Renal cortex interstitium (tissue), 11 donors: ENCODE data around the gene CLIC2. TPM values are rescaled to one million over a fixed set of nuclear protein-coding genes. Genes with fewer than 3 reads are reported as not detected.
"Not testable (repeated sequence)": the region's sequence is repeated elsewhere in the genome, so short reads cannot be mapped to it uniquely, and the experiment has no call there.

Experiments
- DNase-seq, 11 donors: peaks; one replicate each; pipeline ENCODE4 v3.0.0-alpha.2; 2013; ENCODE audit warnings: low read depth in 9 of 11, low spot score in 4 of 11; ENCODE audit errors: extremely low read depth in 1 of 11
- polyA plus RNA-seq, 3 donors: library from polyadenylated mRNA; unstranded; fragments of 120-200 nt; gene quantifications; one replicate each; pipeline ENCODE4 v1.2.1, GENCODE V29; 2013; ENCODE audit not compliant: insufficient read length in 3 of 3

Gene CLIC2
- polyA plus RNA-seq, 3 donors, result 2.5 to 4.0 (median 3.0) TPM

DNA sequence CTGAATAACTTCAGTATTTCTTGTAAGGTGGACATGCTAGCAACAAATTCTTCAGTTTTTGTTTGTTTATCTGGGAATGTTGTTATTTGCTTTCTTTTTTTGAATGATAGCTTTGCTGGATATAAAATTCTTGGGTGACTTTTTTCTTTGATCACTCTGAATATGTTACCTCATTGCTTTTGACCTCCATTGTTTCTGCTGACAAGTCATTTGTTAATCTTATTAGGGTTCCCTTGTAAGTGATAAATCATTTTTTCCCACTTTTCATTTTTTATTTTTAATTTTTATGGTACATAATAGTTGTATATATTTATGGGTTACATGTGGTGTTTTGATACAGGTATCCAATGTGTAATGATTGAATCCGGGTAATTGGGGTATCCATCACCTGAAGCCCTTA, 63.4 kb downstream of the CLIC2 start:
- DNase-seq, result no peak

DNA sequence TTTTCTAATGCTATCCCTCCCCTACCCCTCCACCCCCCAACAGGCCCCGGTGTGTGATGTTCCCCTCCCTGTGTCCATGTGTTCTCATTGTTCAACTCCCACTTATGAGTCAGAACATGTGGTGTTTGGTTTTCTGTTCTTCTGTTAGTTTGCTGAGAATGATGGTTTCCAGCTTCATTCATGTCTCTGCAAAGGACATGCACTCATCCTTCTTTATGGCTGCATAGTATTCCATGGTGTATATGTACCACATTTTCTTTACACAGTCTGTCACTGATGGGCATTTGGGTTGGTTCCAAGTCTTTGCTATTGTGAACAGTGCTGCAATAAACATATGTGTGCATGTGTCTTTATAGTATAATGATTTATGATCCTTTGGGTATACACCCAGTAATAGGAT, 66.4 kb downstream of the CLIC2 start:
- not testable (repeated sequence) for DNase-seq

DNA sequence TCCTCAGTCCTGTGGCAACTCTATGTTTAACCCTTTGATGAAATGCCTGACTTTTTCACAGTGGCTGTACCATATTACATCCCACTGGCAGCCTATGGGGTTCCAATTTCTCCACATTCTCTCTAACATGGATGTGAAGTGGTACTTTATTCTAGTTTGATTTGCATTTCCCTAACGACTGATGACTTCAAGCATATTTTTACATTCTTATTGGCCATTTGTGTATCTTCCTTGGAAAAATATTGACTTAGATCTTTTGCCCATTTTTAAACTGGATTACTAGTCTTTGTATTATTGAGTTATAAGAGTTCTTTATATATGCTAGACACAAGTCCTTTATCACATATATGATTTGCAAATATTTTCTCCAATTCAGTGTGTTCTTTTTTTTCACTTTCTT, 68.0 kb downstream of the CLIC2 start:
- DNase-seq, result no peak

DNA sequence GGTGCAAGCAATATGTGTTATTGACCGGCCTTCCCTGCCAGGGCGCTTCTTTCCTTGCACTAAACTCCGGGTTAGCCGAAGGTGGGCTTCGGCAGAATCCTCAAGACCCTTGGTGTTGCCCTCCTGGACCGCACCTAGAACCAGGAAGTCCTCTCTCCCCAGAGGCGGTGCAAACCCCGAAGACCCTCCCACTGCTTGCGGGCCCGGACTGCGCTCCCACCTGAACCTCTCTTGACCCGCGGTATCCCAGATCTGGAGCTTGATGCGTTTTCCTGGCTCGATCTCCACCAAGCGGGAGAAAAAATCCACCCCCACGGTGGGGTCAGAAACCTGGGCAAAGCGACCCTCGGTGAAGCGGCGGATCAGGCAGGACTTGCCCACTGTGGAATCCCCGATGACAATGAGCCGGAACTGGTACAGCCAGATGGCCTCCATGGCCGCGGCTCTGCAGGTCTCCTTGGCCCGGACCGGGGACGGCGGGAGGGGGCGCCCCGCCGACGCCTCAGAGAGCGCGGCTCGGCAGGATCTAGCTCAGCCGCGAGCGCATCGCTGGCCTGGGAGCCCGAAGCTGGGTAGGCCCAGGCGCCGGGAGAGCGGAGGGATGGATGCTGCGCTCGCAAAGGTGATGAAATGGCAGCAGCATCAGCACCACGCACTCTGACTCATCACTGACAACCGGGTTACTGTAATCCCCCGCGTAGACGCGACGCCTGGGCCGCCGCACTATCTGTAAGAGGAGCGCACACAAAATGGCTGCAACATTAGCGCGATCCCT, 70.4 kb downstream of the CLIC2 start, which contains the start of gene RAB39B:
Gene RAB39B (minus strand): TSS at position 638 of the 775 bp plus-strand sequence. CDS start 203 bp downstream, at position 435.
- DNase-seq, result peak in 8 of 11 donors; percentile 5 to 28 (median 10)

- DNase-seq, result no peak
These were observed 71.3 kb downstream of the CLIC2 start for GRCh38 chrX:155262970-155263754.

DNA sequence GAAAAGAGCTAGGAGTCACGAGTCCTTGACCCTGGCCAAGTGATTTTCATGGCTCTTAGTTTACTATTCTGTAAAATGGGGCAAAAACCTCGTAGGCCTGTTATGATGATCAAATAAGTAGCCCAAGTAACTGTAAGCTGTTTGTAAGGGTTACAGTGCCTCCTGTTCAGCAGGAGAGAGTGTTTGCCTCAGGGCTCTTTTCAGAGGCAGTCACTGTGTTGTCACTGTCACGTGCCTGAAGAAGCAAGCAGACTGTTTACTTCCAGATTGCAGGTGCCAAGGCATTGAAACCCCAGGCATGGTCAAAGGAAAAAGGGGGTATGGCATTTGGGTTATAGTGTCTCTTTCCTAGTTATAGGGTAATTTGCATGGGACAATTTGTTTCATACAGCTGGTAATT, 74.7 kb downstream of the CLIC2 start:
- no peak for DNase-seq

- no peak for DNase-seq
These were observed 83.0 kb downstream of the CLIC2 start for GRCh38 chrX:155251391-155251790.

DNA sequence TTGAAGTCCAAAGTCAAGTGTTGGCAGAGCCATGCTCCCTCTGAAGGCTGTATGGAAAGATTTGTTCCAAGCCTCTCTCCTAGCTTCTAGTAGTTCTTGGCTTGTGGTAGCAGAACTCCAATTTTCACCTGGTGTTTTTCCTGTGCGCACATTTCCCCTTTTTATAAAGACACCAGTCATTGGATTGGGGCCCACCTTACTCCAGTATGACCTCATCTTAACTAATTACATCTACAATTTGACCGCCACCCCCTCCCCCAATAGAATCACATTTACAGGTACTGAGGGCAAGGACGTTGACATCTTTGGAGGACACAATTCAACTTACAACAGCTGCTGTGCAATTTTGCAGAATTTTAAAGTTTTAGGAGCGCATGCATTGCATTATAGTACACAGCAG, 86.9 kb downstream of the CLIC2 start:
- no peak for DNase-seq

- no peak for DNase-seq
These were observed 87.7 kb downstream of the CLIC2 start for GRCh38 chrX:155246748-155247147.

DNA sequence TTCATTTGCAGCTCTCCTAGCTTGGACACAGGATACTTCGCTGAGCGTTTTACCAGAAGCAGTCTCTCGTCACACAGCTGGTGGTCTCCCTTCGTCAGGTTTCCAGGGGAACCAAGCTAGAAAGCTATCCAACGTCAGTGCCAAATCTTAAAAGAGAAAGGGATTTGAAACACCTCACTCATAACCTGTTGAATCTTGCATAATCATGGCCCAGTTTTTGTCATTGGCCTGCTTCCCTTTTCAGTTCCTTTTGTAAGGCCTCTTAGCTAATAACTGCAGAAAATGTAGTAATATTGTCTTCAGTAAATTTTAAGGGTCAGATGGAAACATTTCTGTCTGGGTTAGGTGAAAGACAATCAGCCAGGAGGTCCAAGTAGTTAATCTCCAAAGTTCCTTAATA, 92.1 kb downstream of the CLIC2 start:
- no peak for DNase-seq

DNA sequence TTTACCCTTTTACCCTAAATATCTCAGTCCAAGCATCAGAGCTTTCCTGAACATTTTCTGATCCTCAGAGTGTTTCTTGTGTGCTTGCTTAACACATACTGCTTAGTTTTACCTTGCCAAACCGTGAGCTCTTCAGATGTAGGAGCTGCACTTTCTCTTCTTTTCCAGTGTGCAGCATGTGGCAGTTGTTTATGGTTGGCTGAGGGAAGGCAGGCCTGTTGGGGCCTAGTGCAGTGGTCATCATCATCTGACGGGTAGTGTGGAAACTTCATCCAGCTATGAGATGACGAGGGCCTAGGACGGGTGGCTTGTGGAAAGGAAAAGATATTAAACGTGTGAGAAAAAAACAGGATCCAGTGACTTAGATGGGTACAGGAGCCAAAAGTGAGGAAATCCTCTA, 96.7 kb downstream of the CLIC2 start:
- no peak for DNase-seq

- no peak for DNase-seq
These were observed 98.5 kb downstream of the CLIC2 start for GRCh38 chrX:155235891-155236290.

DNA sequence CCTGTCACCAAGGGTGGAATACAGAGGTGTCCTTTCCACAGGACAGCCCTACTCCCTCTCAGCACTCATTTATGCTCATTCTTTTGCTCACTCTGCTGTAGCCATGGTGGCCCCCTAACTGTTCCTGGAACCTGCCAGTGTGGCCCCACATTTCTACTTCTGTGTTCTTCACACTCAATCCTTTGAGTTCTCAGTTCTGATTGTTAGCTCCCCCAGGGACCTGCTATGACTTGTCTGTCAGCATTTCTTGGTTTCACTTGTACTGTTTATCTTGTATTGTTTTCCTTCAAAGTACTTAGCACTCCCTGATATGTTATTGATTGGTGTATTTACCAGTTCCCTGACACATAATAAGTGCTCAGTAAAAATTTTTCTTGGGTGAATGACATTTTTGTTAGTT, 103.3 kb downstream of the CLIC2 start:
- DNase-seq, result no peak

Other genes with a start within 250 kb of the CLIC2 start
- gene VBP1, start 118.2 kb downstream of the CLIC2 start, polyA plus RNA-seq, result 10 to 100 TPM; 68.8 to 88.8 (median 70.2) TPM
- gene RAB39B, start 70.1 kb downstream of the CLIC2 start, polyA plus RNA-seq, result 1 to 10 TPM; 2.3 to 3.6 (median 3.0) TPM
- gene F8A2, start 47.5 kb upstream of the CLIC2 start, polyA plus RNA-seq, result not detected
- gene F8A3, start 124.0 kb upstream of the CLIC2 start, polyA plus RNA-seq, result 10 to 100 TPM in 1 of 3 donors, 1 to 10 TPM in 2; 1.9 to 15.5 (median 8.0) TPM